Ovary (tissue), 9 donors: ENCODE results near the gene SARM1. TPM values are rescaled to one million over a fixed set of nuclear protein-coding genes. Genes with fewer than 3 reads are reported as not detected.

ENCODE experiments used
- DNase-seq, 5 donors: peaks; one replicate each; pipeline ENCODE4 v3.0.0-alpha.2; 2019 to 2020
- H3K27ac ChIP-seq, 2 donors: fragments of 200-600 bp; one replicate each; pipeline versions ENCODE4 v1.5.1 to v1.8.0; 2019 to 2022
- H3K27me3 ChIP-seq: fragments of 200-600 bp; one replicate; pipeline ENCODE4 v1.8.0; 2022
- H3K36me3 ChIP-seq: fragments of 200-600 bp; sonication (generic); one replicate; pipeline ENCODE4 v1.5.1; 2019
- H3K4me1 ChIP-seq: one replicate; pipeline ENCODE4 v1.8.1; 2013; ENCODE audit warnings: mild to moderate bottlenecking, moderate library complexity; ENCODE audit not compliant: insufficient read depth
- H3K4me3 ChIP-seq: fragments of 200-600 bp; sonication (generic); one replicate; pipeline ENCODE4 v1.5.1; 2017
- H3K9me3 ChIP-seq, 2 donors: fragments of 200-600 bp in 1 of 2; sonication (generic) in 1 of 2; one replicate each; pipeline versions ENCODE4 v1.5.1 to v1.8.1; 2013 to 2019; ENCODE audit warnings: mild to moderate bottlenecking in 1 of 2, moderate library complexity in 1 of 2
- EP300 ChIP-seq: sonication (generic); formaldehyde crosslinking; IDR thresholded peaks from one replicate; pipeline ENCODE4 v1.6.1; 2017; ENCODE audit warnings: antibody characterized with exemption
- POLR2A ChIP-seq: fragments of 450-650 bp; IDR thresholded peaks from one replicate; pipeline ENCODE4 v1.6.1; 2017; ENCODE audit warnings: antibody characterized with exemption, mild to moderate bottlenecking, moderate library complexity
- WGBS, 3 donors: extraction: QIAGEN DNeasy Blood & Tissue Kit in 1 of 3; methylation state at CpG; one replicate each; pipeline versions ENCODE4 v1.1.5 to v1.1.7; 2013 to 2017; 5-methylcytosine and 5-hydroxymethylcytosine counted together
- intact Hi-C, 4 donors: fragments of 100-400 bp; cut with DNase I; formaldehyde crosslinking; loops; one replicate each; pipeline versions ENCODE4 v1.11.0 to v1.15.1; 2022 to 2023
- polyA plus RNA-seq, 2 donors: library from polyadenylated mRNA; stranded (reverse); fragments of 200-250 nt in 1 of 2; fragments of 350-450 nt in 1 of 2; fragmentation: Illumina TruSeq in 1 of 2; extraction: RNeasy Lipid Tissue Mini Kit (QIAGEN cat#74804) in 1 of 2; gene quantifications; one replicate each; pipeline ENCODE4 v1.2.3, GENCODE V29; 2013 to 2014
- total RNA-seq, 7 donors: library from RNA; depleted of rRNA in 2 of 7; stranded (reverse); fragments of >200 nt in 2 of 7; fragmentation: NEBNext Ultra II Directional in 3 of 7; extraction: Animal tissue kit (Norgen Biotek cat#: 25700) in 3 of 7; gene quantifications; one replicate each; pipeline versions ENCODE4 v1.1.0 to v1.2.4, GENCODE V29; 2016 to 2023
- TF ChIP-seq, protein P1 (sequence below), 3 donors: fragments of 450-650 bp in 2 of 3; fragments of 200-600 bp in 1 of 3; IDR thresholded peaks; one replicate each; pipeline versions ENCODE4 v1.5.1 to v1.8.0; 2016 to 2022; ENCODE audit warnings: antibody characterized with exemption in 3 of 3, mild to moderate bottlenecking in 1 of 3
- donor health status: DM: no; HTN: no; CAD: no; lungs with moderate emphysema.
- donor health status: DM: no; HTN: no; CAD: no.
- donor health status: Bipolar disorder and iron deficiency.
- donor health status: DM: yes; HTN: yes; CAD: no.
- donor health status: DM: no; HTN: no; CAD: no.
- donor health status: DM: yes; HTN: yes; CAD: no.

SARM1 gene
- total and polyA plus RNA-seq, 9 donors: 7.4 to 21.5 (median 14.1) TPM

DNA sequence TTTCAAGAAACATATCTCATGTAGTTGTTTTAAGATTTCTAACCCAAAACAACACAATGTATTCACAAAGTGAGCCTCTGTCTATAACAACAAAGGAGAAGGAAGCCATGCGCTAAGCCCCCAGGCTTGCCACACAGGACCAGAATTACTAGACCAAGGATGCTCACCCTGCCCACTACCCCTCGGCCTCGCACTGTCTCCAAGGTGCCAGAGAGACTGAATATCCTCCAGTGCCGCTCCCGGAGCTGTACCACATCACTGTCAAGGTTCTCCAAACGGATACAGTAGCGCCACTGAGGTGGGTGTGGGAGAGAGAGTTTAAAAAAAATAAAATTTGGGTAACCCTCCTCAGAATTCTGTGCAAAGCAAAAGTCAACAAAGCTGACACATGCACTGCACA, 21.2 kb upstream of the SARM1 start:
- H3K27ac ChIP-seq: no peak overlapping the region
- no peaks in the 10 kb centered on the region for H3K27me3 ChIP-seq
- DNase-seq: no peak
- 85 to 92% (median 90%) methylated on average over 7 of the region's 7 CpGs for WGBS, 3 donors
- TF ChIP-seq POLR2A (no peak), EP300 (no peak)
- TF ChIP-seq, protein P1, sequence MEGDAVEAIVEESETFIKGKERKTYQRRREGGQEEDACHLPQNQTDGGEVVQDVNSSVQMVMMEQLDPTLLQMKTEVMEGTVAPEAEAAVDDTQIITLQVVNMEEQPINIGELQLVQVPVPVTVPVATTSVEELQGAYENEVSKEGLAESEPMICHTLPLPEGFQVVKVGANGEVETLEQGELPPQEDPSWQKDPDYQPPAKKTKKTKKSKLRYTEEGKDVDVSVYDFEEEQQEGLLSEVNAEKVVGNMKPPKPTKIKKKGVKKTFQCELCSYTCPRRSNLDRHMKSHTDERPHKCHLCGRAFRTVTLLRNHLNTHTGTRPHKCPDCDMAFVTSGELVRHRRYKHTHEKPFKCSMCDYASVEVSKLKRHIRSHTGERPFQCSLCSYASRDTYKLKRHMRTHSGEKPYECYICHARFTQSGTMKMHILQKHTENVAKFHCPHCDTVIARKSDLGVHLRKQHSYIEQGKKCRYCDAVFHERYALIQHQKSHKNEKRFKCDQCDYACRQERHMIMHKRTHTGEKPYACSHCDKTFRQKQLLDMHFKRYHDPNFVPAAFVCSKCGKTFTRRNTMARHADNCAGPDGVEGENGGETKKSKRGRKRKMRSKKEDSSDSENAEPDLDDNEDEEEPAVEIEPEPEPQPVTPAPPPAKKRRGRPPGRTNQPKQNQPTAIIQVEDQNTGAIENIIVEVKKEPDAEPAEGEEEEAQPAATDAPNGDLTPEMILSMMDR (IDR thresholded peaks at IDR 0.05): no peak
- H3K9me3 ChIP-seq: no peaks in the 10 kb centered on the region
- H3K4me1 ChIP-seq: peaks cover 21% of the 10 kb centered on the region
- intact Hi-C loops: no loop called here
- no peak overlapping the region for H3K4me3 ChIP-seq
- no peaks in the 10 kb centered on the region for H3K36me3 ChIP-seq

DNA sequence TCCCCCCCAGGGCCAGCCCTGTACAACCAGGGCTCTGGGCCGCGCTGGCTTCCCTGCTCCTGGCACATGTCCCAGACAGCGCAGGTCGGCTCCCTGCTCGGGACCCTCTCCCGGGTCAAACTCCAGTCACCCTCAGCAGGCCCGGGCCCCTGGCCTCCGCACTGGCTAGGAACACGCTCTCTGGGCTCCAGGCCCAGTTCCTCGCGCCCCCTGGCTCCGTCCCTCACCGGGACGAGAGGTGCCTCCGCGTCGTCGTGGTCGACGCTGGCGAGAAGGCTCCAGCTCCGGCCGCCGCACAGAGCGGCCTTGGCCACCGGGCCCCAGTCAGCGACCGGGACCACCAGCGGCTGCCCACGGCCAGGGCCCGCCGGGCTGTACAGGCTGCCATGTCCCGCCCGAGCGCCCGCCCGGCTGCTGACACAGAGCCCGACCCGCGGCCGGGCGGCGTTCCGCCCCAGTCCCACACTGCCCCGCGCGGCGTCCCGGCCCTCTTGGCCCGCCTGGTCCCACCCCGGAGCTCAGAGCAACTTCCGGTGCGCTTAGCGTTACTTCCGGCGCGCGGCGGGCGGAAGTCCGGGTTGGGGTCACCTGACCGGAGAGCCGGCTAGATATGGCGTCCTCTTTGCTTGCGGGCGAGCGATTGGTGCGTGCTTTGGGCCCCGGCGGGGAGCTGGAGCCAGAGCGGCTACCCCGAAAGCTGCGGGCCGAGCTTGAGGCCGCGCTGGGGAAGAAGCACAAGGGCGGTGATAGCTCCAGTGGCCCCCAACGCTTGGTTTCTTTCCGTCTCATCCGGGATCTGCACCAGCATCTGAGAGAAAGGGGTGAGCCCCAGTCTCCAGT, 14.2 kb upstream of the SARM1 start, which contains the start of gene POLDIP2:
POLDIP2 (minus strand) TSS at position 467 of the 840 bp plus-strand sequence; CDS start at position 388, 79 bp downstream.
- Histone ChIP-seq H3K4me1 (peaks cover 3% of the 10 kb centered on the region), H3K9me3 (no peaks in the 10 kb centered on the region), H3K4me3 (peak within 1 kb of the TSS; percentile 55), H3K36me3 (no peaks in the 10 kb centered on the region), H3K27me3 (no peaks in the 10 kb centered on the region), H3K27ac (peak within 1 kb of the TSS; percentile 56 to 57)
- intact Hi-C loops: no loop called here
- peak; percentile 93 to 96 (median 94) for DNase-seq
- peak; percentile 91 for TF ChIP-seq POLR2A
- TF ChIP-seq EP300: no peak
- TF ChIP-seq, protein P1 (IDR thresholded peaks at IDR 0.05): peak in 1 of 3 donors; percentile 41
- WGBS, 3 donors: 0% methylated on average over 35 to 80 of the region's 80 CpGs

DNA sequence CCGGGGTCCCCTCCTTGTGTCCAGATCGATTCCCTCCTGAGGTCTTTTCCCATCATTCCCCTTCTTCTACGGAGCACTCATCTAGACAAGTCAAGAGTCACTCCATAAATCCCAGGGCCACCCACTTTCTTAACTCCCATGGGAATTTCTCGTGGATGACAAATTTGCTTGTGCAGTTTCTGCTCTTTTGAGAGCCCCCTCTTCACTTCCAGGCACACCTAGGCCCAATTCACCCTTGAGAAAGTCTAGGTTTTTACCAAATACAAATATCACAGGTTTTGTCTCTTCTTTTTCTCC, 13.6 kb upstream of the SARM1 start:
- Histone ChIP-seq H3K36me3 (no peaks in the 10 kb centered on the region), H3K27me3 (no peaks in the 10 kb centered on the region), H3K9me3 (no peaks in the 10 kb centered on the region), H3K4me1 (peaks cover 3% of the 10 kb centered on the region), H3K4me3 (peak overlapping the region; percentile 55), H3K27ac (no peak overlapping the region)
- 2 to 8% (median 5%) methylated on average over 4 of the region's 4 CpGs for WGBS, 3 donors
- intact Hi-C loops: no loop called here
- DNase-seq: no peak
- no peak for TF ChIP-seq POLR2A
- TF ChIP-seq EP300: no peak
- TF ChIP-seq, protein P1 (IDR thresholded peaks at IDR 0.05): no peak

DNA sequence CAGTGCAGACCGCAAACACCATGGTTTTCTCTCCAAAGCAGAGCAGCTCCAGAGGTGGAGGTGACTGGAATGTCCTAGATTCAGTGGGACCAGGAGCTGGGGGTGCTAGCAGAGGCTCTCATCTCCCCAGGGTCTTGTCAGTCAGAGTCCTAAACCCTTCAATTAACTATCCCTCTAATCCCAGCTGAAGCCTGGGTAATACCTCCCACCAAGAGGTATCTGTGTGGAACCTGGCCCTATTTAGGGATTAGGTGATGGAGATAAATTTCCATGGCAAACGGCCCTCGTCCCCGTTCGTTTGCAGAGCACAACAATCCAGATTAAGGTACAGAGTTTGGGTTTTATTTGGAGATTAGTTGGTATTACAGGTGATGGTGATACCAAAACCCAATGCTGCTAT, 8.3 kb upstream of the SARM1 start:
- Histone ChIP-seq H3K27me3 (no peaks in the 10 kb centered on the region), H3K27ac (no peak overlapping the region), H3K4me1 (peaks cover 1% of the 10 kb centered on the region), H3K36me3 (no peaks in the 10 kb centered on the region), H3K4me3 (no peak overlapping the region), H3K9me3 (no peaks in the 10 kb centered on the region)
- intact Hi-C loops: no loop called here
- 82 to 88% (median 87%) methylated on average over 5 of the region's 5 CpGs for WGBS, 3 donors
- no peak for DNase-seq
- no peak for TF ChIP-seq EP300
- TF ChIP-seq, protein P1 (IDR thresholded peaks at IDR 0.05): no peak
- TF ChIP-seq POLR2A: no peak
